ENCODE data around the gene PINLYP.

- no peak for TF ChIP-seq POLR2A (IDR thresholded peaks at IDR 0.05; ENCODE audit: low read length)
- no peak for TF ChIP-seq CTCF (IDR thresholded peaks at IDR 0.05)
- no peak for TF ChIP-seq CEBPB (IDR thresholded peaks at IDR 0.05)
- TF ChIP-seq, protein P1, sequence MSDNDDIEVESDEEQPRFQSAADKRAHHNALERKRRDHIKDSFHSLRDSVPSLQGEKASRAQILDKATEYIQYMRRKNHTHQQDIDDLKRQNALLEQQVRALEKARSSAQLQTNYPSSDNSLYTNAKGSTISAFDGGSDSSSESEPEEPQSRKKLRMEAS (IDR thresholded peaks at IDR 0.05) = no peak
- TF ChIP-seq, protein P2, sequence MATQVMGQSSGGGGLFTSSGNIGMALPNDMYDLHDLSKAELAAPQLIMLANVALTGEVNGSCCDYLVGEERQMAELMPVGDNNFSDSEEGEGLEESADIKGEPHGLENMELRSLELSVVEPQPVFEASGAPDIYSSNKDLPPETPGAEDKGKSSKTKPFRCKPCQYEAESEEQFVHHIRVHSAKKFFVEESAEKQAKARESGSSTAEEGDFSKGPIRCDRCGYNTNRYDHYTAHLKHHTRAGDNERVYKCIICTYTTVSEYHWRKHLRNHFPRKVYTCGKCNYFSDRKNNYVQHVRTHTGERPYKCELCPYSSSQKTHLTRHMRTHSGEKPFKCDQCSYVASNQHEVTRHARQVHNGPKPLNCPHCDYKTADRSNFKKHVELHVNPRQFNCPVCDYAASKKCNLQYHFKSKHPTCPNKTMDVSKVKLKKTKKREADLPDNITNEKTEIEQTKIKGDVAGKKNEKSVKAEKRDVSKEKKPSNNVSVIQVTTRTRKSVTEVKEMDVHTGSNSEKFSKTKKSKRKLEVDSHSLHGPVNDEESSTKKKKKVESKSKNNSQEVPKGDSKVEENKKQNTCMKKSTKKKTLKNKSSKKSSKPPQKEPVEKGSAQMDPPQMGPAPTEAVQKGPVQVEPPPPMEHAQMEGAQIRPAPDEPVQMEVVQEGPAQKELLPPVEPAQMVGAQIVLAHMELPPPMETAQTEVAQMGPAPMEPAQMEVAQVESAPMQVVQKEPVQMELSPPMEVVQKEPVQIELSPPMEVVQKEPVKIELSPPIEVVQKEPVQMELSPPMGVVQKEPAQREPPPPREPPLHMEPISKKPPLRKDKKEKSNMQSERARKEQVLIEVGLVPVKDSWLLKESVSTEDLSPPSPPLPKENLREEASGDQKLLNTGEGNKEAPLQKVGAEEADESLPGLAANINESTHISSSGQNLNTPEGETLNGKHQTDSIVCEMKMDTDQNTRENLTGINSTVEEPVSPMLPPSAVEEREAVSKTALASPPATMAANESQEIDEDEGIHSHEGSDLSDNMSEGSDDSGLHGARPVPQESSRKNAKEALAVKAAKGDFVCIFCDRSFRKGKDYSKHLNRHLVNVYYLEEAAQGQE (IDR thresholded peaks at IDR 0.05) = no peak
- TF ChIP-seq EP300 (IDR thresholded peaks at IDR 0.05) = no peak
- TF ChIP-seq, protein P3, sequence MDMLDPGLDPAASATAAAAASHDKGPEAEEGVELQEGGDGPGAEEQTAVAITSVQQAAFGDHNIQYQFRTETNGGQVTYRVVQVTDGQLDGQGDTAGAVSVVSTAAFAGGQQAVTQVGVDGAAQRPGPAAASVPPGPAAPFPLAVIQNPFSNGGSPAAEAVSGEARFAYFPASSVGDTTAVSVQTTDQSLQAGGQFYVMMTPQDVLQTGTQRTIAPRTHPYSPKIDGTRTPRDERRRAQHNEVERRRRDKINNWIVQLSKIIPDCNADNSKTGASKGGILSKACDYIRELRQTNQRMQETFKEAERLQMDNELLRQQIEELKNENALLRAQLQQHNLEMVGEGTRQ (IDR thresholded peaks at IDR 0.05) = no peak
- no peak for TF ChIP-seq ESRRA (IDR thresholded peaks at IDR 0.05; ENCODE audit: borderline replicate concordance, low read length)
- TF ChIP-seq HMGXB4 (CRISPR knock-in tag; IDR thresholded peaks at IDR 0.05; ENCODE audit: borderline replicate concordance) = no peak
- TF ChIP-seq RFX5 (IDR thresholded peaks at IDR 0.05) = no peak
- no peak for TF ChIP-seq RAD21 (conservative IDR thresholded peaks at IDR 0.05 in 1 of 2, IDR thresholded peaks at IDR 0.05 in 1 of 2)
- TF ChIP-seq EHMT2 (IDR thresholded peaks at IDR 0.05; ENCODE audit: low read depth) = no peak
These were observed 36.7 kb upstream of the PINLYP start for GRCh38 chr19:43538922-43539321.

Data from A549 (cell line).